Endodermal cell (in vitro differentiated cells): Measurements from ENCODE around the gene HRG. TPM values are rescaled to one million over a fixed set of nuclear protein-coding genes. Genes with fewer than 3 reads are reported as not detected.
"Not testable (repeated sequence)": the region's sequence is repeated elsewhere in the genome, so short reads cannot be mapped to it uniquely, and the experiment has no call there.

ENCODE experiments used
- DNase-seq: peaks from one replicate; pipeline ENCODE4 v3.0.0-alpha.2; 2017
- H3K27ac ChIP-seq: 2 replicates; pipeline ENCODE4 v1.5.1; 2013; ENCODE audit warnings: mild to moderate bottlenecking, low read depth, low read length, moderate library complexity
- H3K27me3 ChIP-seq: 2 replicates; pipeline ENCODE4 v1.6.1; 2013; ENCODE audit warnings: mild to moderate bottlenecking, low read length, moderate library complexity; ENCODE audit not compliant: insufficient read depth, control insufficient read depth, poor library complexity, severe bottlenecking
- H3K36me3 ChIP-seq: 2 replicates; pipeline ENCODE4 v1.7.0; 2013; ENCODE audit warnings: mild to moderate bottlenecking, low read length, moderate library complexity; ENCODE audit not compliant: control insufficient read depth, insufficient read depth
- H3K4me1 ChIP-seq: one replicate; pipeline ENCODE4 v1.7.0; 2013; ENCODE audit warnings: low read length; ENCODE audit not compliant: control insufficient read depth, insufficient read depth
- H3K4me3 ChIP-seq: 2 replicates; pipeline ENCODE4 v1.5.1; 2013; ENCODE audit warnings: mild to moderate bottlenecking, low read length, moderate library complexity
- H3K9ac ChIP-seq: 2 replicates; pipeline ENCODE4 v1.6.1; 2013; ENCODE audit warnings: mild to moderate bottlenecking, low read length, moderate library complexity; ENCODE audit not compliant: poor library complexity, severe bottlenecking; ENCODE audit errors: extremely low read depth
- H3K9me3 ChIP-seq: 2 replicates; pipeline ENCODE4 v1.6.1; 2013; ENCODE audit warnings: mild to moderate bottlenecking, low read length, moderate library complexity; ENCODE audit not compliant: control insufficient read depth
- H3K27ac Mint-ChIP-seq: 2 replicates; pipeline ENCODE4 v1.8.0; 2020; ENCODE audit warnings: mixed read lengths
- H3K27me3 Mint-ChIP-seq: 2 replicates; pipeline ENCODE4 v1.8.0; 2021; ENCODE audit warnings: mild to moderate bottlenecking, mixed read lengths; ENCODE audit not compliant: insufficient read depth
- H3K36me3 Mint-ChIP-seq: 2 replicates; pipeline ENCODE4 v1.8.0; 2020; ENCODE audit warnings: low read depth, mixed read lengths
- H3K4me1 Mint-ChIP-seq: 2 replicates; pipeline ENCODE4 v1.8.0; 2020; ENCODE audit warnings: mixed read lengths
- H3K4me3 Mint-ChIP-seq: 2 replicates; pipeline ENCODE4 v1.8.0; 2020; ENCODE audit warnings: mild to moderate bottlenecking, moderate library complexity, mixed read lengths
- H3K9me3 Mint-ChIP-seq: 2 replicates; pipeline ENCODE4 v1.8.0; 2020; ENCODE audit warnings: mild to moderate bottlenecking, mixed read lengths
- WGBS, 2 experiments: methylation state at CpG; one replicate each; pipeline versions ENCODE4 v1.1.5 to v1.1.7; 2013; ENCODE audit warnings: missing lambda C conversion rate in 2 of 2, mixed read lengths in 1 of 2; ENCODE audit not compliant: insufficient coverage in 1 of 2, insufficient read length in 1 of 2; 5-methylcytosine and 5-hydroxymethylcytosine counted together
- total RNA-seq, 2 donors: library from RNA; stranded (reverse); fragmentation: NEBNext Ultra II Directional in 1 of 2; extraction: Animal tissue kit (Norgen Biotek cat#: 25700) in 1 of 2; gene quantifications; 2 replicates in 1 of 2; 3 replicates in 1 of 2; pipeline ENCODE4 v1.2.1, GENCODE V29; 2021
- TF ChIP-seq, protein P1 (sequence below): fragments of 200-600 bp; sonication (generic); conservative IDR thresholded peaks from 2 replicates; pipeline ENCODE4 v1.5.0; 2021; ENCODE audit warnings: antibody characterized with exemption, mild to moderate bottlenecking

HRG gene
- total RNA-seq, 2 donors from 2014 or later = not detected

GRCh38 chr3:186633481-186633880, 32.3 kb upstream of the HRG start:
- H3K4me1 ChIP-seq = no peaks in the 10 kb centered on the region
- no peak overlapping the region for H3K27ac ChIP-seq
- no peak overlapping the region for H3K4me3 Mint-ChIP-seq
- no peaks in the 10 kb centered on the region for H3K36me3 Mint-ChIP-seq
- H3K9me3 Mint-ChIP-seq = no peaks in the 10 kb centered on the region
- H3K4me1 Mint-ChIP-seq = peaks cover 8% of the 10 kb centered on the region
- H3K4me3 ChIP-seq = no peak overlapping the region
- H3K27me3 ChIP-seq = no peaks in the 10 kb centered on the region
- H3K9me3 ChIP-seq = no peaks in the 10 kb centered on the region
- H3K27me3 Mint-ChIP-seq = peaks cover 12% of the 10 kb centered on the region
- TF ChIP-seq, protein P1, sequence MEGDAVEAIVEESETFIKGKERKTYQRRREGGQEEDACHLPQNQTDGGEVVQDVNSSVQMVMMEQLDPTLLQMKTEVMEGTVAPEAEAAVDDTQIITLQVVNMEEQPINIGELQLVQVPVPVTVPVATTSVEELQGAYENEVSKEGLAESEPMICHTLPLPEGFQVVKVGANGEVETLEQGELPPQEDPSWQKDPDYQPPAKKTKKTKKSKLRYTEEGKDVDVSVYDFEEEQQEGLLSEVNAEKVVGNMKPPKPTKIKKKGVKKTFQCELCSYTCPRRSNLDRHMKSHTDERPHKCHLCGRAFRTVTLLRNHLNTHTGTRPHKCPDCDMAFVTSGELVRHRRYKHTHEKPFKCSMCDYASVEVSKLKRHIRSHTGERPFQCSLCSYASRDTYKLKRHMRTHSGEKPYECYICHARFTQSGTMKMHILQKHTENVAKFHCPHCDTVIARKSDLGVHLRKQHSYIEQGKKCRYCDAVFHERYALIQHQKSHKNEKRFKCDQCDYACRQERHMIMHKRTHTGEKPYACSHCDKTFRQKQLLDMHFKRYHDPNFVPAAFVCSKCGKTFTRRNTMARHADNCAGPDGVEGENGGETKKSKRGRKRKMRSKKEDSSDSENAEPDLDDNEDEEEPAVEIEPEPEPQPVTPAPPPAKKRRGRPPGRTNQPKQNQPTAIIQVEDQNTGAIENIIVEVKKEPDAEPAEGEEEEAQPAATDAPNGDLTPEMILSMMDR = no peak
- H3K27ac Mint-ChIP-seq = no peak overlapping the region
- H3K36me3 ChIP-seq = no peaks in the 10 kb centered on the region
- H3K9ac ChIP-seq = no peak overlapping the region
- no peak for DNase-seq

DNA sequence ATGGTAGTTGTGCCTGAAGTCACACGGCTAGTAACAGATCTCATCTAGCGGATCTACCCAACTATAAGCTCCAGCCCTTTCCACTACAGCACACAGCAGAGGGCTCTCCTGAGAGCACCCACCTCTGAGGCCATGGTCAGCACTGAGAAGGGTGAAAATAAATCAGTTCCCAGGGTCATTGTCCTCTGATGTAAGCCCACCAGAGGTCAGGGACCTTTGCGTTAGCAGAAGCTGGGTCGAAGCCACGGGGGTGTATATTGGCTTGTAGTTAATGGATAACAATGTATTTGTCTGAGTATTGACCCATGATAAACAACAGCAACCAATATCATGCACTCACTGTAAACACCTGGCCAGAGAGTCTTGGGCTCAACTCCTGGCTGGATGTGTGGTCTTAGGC, 31.6 kb upstream of the HRG start:
- peaks cover 12% of the 10 kb centered on the region for H3K27me3 Mint-ChIP-seq
- not testable (repeated sequence) for H3K4me3 Mint-ChIP-seq, H3K36me3 Mint-ChIP-seq, H3K36me3 ChIP-seq, H3K9me3 ChIP-seq, DNase-seq, H3K4me1 ChIP-seq, H3K27me3 ChIP-seq, H3K9ac ChIP-seq, H3K4me3 ChIP-seq, H3K27ac ChIP-seq, H3K9me3 Mint-ChIP-seq, H3K4me1 Mint-ChIP-seq, H3K27ac Mint-ChIP-seq
- WGBS, 2 experiments = 91% methylated on average over 5 of the region's 5 CpGs; no CpG with 5 or more reads in 1 of the 2 experiments

DNA sequence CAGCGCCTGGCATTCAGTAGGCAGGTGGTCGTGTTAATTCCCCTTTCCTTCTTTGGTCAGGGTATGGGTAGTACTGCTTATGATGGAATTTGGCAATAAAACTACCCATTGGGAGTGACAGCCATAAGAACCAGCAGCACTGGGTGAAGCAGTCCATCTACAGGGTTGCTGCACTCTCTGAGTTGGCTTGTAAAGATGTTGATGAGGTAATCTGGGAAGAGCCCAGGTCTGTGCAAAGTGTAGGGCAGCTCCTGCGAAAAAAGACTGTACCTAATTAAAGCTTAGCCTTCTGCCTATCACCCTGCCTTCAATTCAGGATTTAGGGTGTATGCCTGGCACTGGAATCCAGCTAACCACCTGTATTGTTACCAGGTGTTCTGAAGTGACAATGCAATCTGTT, 30.3 kb upstream of the HRG start:
- Histone ChIP-seq H3K27ac (no peak overlapping the region), H3K27me3 (no peaks in the 10 kb centered on the region), H3K4me1 (no peaks in the 10 kb centered on the region), H3K36me3 (no peaks in the 10 kb centered on the region), H3K9ac (no peak overlapping the region), H3K4me3 (no peak overlapping the region), H3K9me3 (no peaks in the 10 kb centered on the region)
- no peaks in the 10 kb centered on the region for H3K36me3 Mint-ChIP-seq
- TF ChIP-seq, protein P1 = no peak
- H3K4me3 Mint-ChIP-seq = no peak overlapping the region
- H3K27ac Mint-ChIP-seq = no peak overlapping the region
- DNase-seq = no peak
- H3K4me1 Mint-ChIP-seq = peaks cover 11% of the 10 kb centered on the region
- peaks cover 3% of the 10 kb centered on the region for H3K9me3 Mint-ChIP-seq
- peaks cover 15% of the 10 kb centered on the region for H3K27me3 Mint-ChIP-seq
- WGBS, 2 experiments = 95 to 100% methylated on average over 2 to 3 of the region's 3 CpGs

DNA sequence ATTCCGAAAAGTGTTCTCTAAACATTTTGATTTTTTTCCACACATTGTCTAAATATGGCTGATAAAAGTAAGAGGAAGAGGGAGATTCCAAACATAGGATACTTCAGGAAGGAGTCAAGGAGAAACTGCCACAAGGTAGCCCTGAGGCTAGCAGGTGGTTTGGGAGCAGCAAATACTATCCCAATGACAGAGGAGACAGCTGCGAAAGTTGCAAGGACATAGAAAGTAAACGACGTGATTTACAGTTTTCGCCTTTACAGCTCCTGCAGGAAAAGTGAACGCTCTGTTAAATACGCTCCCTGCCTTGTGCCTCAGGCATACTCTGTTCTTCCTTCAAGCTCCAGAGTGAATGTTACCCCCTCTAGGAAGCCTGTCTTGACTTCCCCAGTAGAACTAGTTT, 29.3 kb upstream of the HRG start:
- no peaks in the 10 kb centered on the region for H3K36me3 ChIP-seq
- H3K27ac ChIP-seq = no peak overlapping the region
- H3K9me3 Mint-ChIP-seq = peaks cover 3% of the 10 kb centered on the region
- no peak overlapping the region for H3K4me3 ChIP-seq
- H3K9me3 ChIP-seq = no peaks in the 10 kb centered on the region
- H3K27ac Mint-ChIP-seq = no peak overlapping the region
- H3K4me1 Mint-ChIP-seq = peaks cover 16% of the 10 kb centered on the region
- TF ChIP-seq, protein P1 = no peak
- H3K27me3 Mint-ChIP-seq = peaks cover 17% of the 10 kb centered on the region
- no peaks in the 10 kb centered on the region for H3K27me3 ChIP-seq
- 91 to 95% methylated on average over 7 of the region's 7 CpGs for WGBS, 2 experiments
- H3K4me3 Mint-ChIP-seq = no peak overlapping the region
- DNase-seq = no peak
- H3K4me1 ChIP-seq = no peaks in the 10 kb centered on the region
- no peak overlapping the region for H3K9ac ChIP-seq
- no peaks in the 10 kb centered on the region for H3K36me3 Mint-ChIP-seq
